Measurements from ENCODE around the gene HOXA7. TPM values are rescaled to one million over a fixed set of nuclear protein-coding genes. Genes with fewer than 3 reads are reported as not detected.

Gene HOXA7
- total RNA-seq, 2 donors from 2014 or later: 0.26 to 0.66 TPM

GRCh38 chr7:27203365-27203953, 47.0 kb upstream of the HOXA7 start:
- ATAC-seq (no peak), DNase-seq (no peak)
- no peak overlapping the region for H3K27ac ChIP-seq
- TF ChIP-seq CTCF (IDR thresholded peaks at IDR 0.05) (no peak), POLR2A (IDR thresholded peaks at IDR 0.05) (no peak)
- no peak overlapping the region for H3K4me3 ChIP-seq
- H3K27me3 ChIP-seq: peaks cover 0 to 82% of the 10 kb centered on the region in 2 donors
- H3K4me1 ChIP-seq: peaks cover 46% of the 10 kb centered on the region
- 7 to 11% methylated on average over 8 to 10 of the region's 10 CpGs for WGBS, 2 donors
- no peaks in the 10 kb centered on the region for H3K36me3 ChIP-seq (replicated peaks in 1 of 2; ENCODE audit: insufficient read depth in 1 of 2, low read depth in 2 of 2)
- intact Hi-C loops (cut with DNase I): loop anchor here (10.0 kb wide), 1 partner anchor 871 kb away; no protein-coding TSS in a partner anchor
- H3K9me3 ChIP-seq: no peaks in the 10 kb centered on the region

- no peak for ATAC-seq
- no peak for DNase-seq
- H3K27me3 ChIP-seq: peaks cover 0 to 84% of the 10 kb centered on the region in 2 donors
- no peak overlapping the region for H3K4me3 ChIP-seq
- intact Hi-C loops (cut with DNase I): loop anchor here (10.0 kb wide), 1 partner anchor 872 kb away; no protein-coding TSS in a partner anchor
- H3K4me1 ChIP-seq: peaks cover 46% of the 10 kb centered on the region
- no peaks in the 10 kb centered on the region for H3K36me3 ChIP-seq (replicated peaks in 1 of 2; ENCODE audit: insufficient read depth in 1 of 2, low read depth in 2 of 2)
- TF ChIP-seq CTCF (IDR thresholded peaks at IDR 0.05): no peak
- TF ChIP-seq POLR2A (IDR thresholded peaks at IDR 0.05): no peak
- no peak overlapping the region for H3K27ac ChIP-seq
- H3K9me3 ChIP-seq: no peaks in the 10 kb centered on the region
- WGBS, 2 donors: 6 to 10% methylated on average over 3 of the region's 3 CpGs
Observed at GRCh38 chr7:27202862-27203134, 46.3 kb upstream of the HOXA7 start.

GRCh38 chr7:27202018-27202861, 45.8 kb upstream of the HOXA7 start:
- ATAC-seq: no peak
- DNase-seq: no peak
- intact Hi-C loops (cut with DNase I): loop anchor here (10.0 kb wide), 1 partner anchor 873 kb away; no protein-coding TSS in a partner anchor
- peaks cover 46% of the 10 kb centered on the region for H3K4me1 ChIP-seq
- no peak overlapping the region for H3K4me3 ChIP-seq
- H3K9me3 ChIP-seq: no peaks in the 10 kb centered on the region
- WGBS, 2 donors: 14 to 18% methylated on average over 30 of the region's 30 CpGs
- no peak for TF ChIP-seq POLR2A (IDR thresholded peaks at IDR 0.05)
- no peak for TF ChIP-seq CTCF (IDR thresholded peaks at IDR 0.05)
- no peaks in the 10 kb centered on the region for H3K36me3 ChIP-seq (replicated peaks in 1 of 2; ENCODE audit: insufficient read depth in 1 of 2, low read depth in 2 of 2)
- no peak overlapping the region for H3K27ac ChIP-seq
- H3K27me3 ChIP-seq: peaks cover 0 to 90% of the 10 kb centered on the region in 2 donors

GRCh38 chr7:27201580-27202017, 45.1 kb upstream of the HOXA7 start:
- intact Hi-C loops (cut with DNase I): loop anchor here (10.0 kb wide), 1 partner anchor 873 kb away; no protein-coding TSS in a partner anchor
- 21% methylated on average over 4 of the region's 4 CpGs for WGBS, 2 donors
- Histone ChIP-seq H3K27me3 (peaks cover 0 to 93% of the 10 kb centered on the region in 2 donors), H3K27ac (no peak overlapping the region), H3K36me3 (replicated peaks in 1 of 2; ENCODE audit: insufficient read depth in 1 of 2, low read depth in 2 of 2) (no peaks in the 10 kb centered on the region), H3K9me3 (no peaks in the 10 kb centered on the region), H3K4me3 (no peak overlapping the region), H3K4me1 (peaks cover 46% of the 10 kb centered on the region)
- DNase-seq (no peak), ATAC-seq (no peak)
- no peak for TF ChIP-seq POLR2A (IDR thresholded peaks at IDR 0.05)
- no peak for TF ChIP-seq CTCF (IDR thresholded peaks at IDR 0.05)
